ENCODE results near the gene FHOD1. TPM values are rescaled to one million over a fixed set of nuclear protein-coding genes. Genes with fewer than 3 reads are reported as not detected.
A peak's percentile ranks its signal among the peaks of the same experiment; 100 is the strongest.

FHOD1 gene
- total and polyA plus RNA-seq, 4 donors = 5.4 to 34.3 (median 22.7) TPM

- no peaks in the 10 kb centered on the region for H3K27me3 ChIP-seq (ENCODE audit: control insufficient read depth, insufficient read depth, low read length)
- H3K4me1 ChIP-seq (ENCODE audit: control insufficient read depth, insufficient read depth, low read length) = peaks cover 2% of the 10 kb centered on the region
- peaks cover 54% of the 10 kb centered on the region for H3K36me3 ChIP-seq (ENCODE audit: control insufficient read depth, insufficient read depth, low read length)
- H3K4me3 ChIP-seq (ENCODE audit: low read depth, low read length) = no peak overlapping the region
- WGBS (ENCODE audit: insufficient coverage) = 76% methylated on average over 11 of the region's 16 CpGs
- no peaks in the 10 kb centered on the region for H3K9me3 ChIP-seq (ENCODE audit: control insufficient read depth, insufficient read depth, low read length)
- H3K27ac ChIP-seq (ENCODE audit: low read depth, low read length) = no peak overlapping the region
- no peak for DNase-seq (ENCODE audit: low read depth in 4 of 6, low spot score in 6 of 6)
Observed at GRCh38 chr16:67237396-67238277, 9.6 kb downstream of the FHOD1 start.

- Histone ChIP-seq H3K4me1 (ENCODE audit: control insufficient read depth, insufficient read depth, low read length) (peaks cover 2% of the 10 kb centered on the region), H3K36me3 (ENCODE audit: control insufficient read depth, insufficient read depth, low read length) (peaks cover 62% of the 10 kb centered on the region), H3K9me3 (ENCODE audit: control insufficient read depth, insufficient read depth, low read length) (no peaks in the 10 kb centered on the region), H3K27ac (ENCODE audit: low read depth, low read length) (no peak overlapping the region), H3K4me3 (ENCODE audit: low read depth, low read length) (no peak overlapping the region), H3K27me3 (ENCODE audit: control insufficient read depth, insufficient read depth, low read length) (no peaks in the 10 kb centered on the region)
- 65% methylated on average over 42 of the region's 50 CpGs for WGBS (ENCODE audit: insufficient coverage)
- peak in 2 of 6 donors; percentile 26 to 63 for DNase-seq (ENCODE audit: low read depth in 4 of 6, low spot score in 6 of 6)
Observed at GRCh38 chr16:67236563-67237395, 10.5 kb downstream of the FHOD1 start.

- Histone ChIP-seq H3K4me3 (ENCODE audit: low read depth, low read length) (no peak overlapping the region), H3K27ac (ENCODE audit: low read depth, low read length) (no peak overlapping the region), H3K27me3 (ENCODE audit: control insufficient read depth, insufficient read depth, low read length) (no peaks in the 10 kb centered on the region), H3K36me3 (ENCODE audit: control insufficient read depth, insufficient read depth, low read length) (peaks cover 69% of the 10 kb centered on the region), H3K9me3 (ENCODE audit: control insufficient read depth, insufficient read depth, low read length) (no peaks in the 10 kb centered on the region), H3K4me1 (ENCODE audit: control insufficient read depth, insufficient read depth, low read length) (no peaks in the 10 kb centered on the region)
- DNase-seq (ENCODE audit: low read depth in 4 of 6, low spot score in 6 of 6) = no peak
- WGBS (ENCODE audit: insufficient coverage) = 76% methylated on average over 17 of the region's 17 CpGs
Observed at GRCh38 chr16:67235816-67236562, 11.3 kb downstream of the FHOD1 start.

- Histone ChIP-seq H3K27me3 (ENCODE audit: control insufficient read depth, insufficient read depth, low read length) (no peaks in the 10 kb centered on the region), H3K4me3 (ENCODE audit: low read depth, low read length) (no peak overlapping the region), H3K27ac (ENCODE audit: low read depth, low read length) (no peak overlapping the region), H3K4me1 (ENCODE audit: control insufficient read depth, insufficient read depth, low read length) (no peaks in the 10 kb centered on the region), H3K36me3 (ENCODE audit: control insufficient read depth, insufficient read depth, low read length) (peaks cover 85% of the 10 kb centered on the region), H3K9me3 (ENCODE audit: control insufficient read depth, insufficient read depth, low read length) (no peaks in the 10 kb centered on the region)
- no peak for DNase-seq (ENCODE audit: low read depth in 4 of 6, low spot score in 6 of 6)
- WGBS (ENCODE audit: insufficient coverage) = 93% methylated on average over 9 of the region's 10 CpGs
Observed at GRCh38 chr16:67234180-67234597, 13.1 kb downstream of the FHOD1 start.

GRCh38 chr16:67233596-67233995 lies 13.7 kb downstream of the FHOD1 start:
- 89% methylated on average over 4 of the region's 7 CpGs for WGBS (ENCODE audit: insufficient coverage)
- Histone ChIP-seq H3K9me3 (ENCODE audit: control insufficient read depth, insufficient read depth, low read length) (no peaks in the 10 kb centered on the region), H3K36me3 (ENCODE audit: control insufficient read depth, insufficient read depth, low read length) (peaks cover 85% of the 10 kb centered on the region), H3K4me1 (ENCODE audit: control insufficient read depth, insufficient read depth, low read length) (no peaks in the 10 kb centered on the region), H3K4me3 (ENCODE audit: low read depth, low read length) (no peak overlapping the region), H3K27ac (ENCODE audit: low read depth, low read length) (no peak overlapping the region), H3K27me3 (ENCODE audit: control insufficient read depth, insufficient read depth, low read length) (no peaks in the 10 kb centered on the region)
- DNase-seq (ENCODE audit: low read depth in 4 of 6, low spot score in 6 of 6) = peak in 1 of 6 donors; percentile 22

GRCh38 chr16:67230809-67231660 lies 16.2 kb downstream of the FHOD1 start:
- H3K36me3 ChIP-seq (ENCODE audit: control insufficient read depth, insufficient read depth, low read length) = peaks cover 68% of the 10 kb centered on the region
- H3K27ac ChIP-seq (ENCODE audit: low read depth, low read length) = no peak overlapping the region
- no peaks in the 10 kb centered on the region for H3K27me3 ChIP-seq (ENCODE audit: control insufficient read depth, insufficient read depth, low read length)
- H3K4me3 ChIP-seq (ENCODE audit: low read depth, low read length) = no peak overlapping the region
- no peaks in the 10 kb centered on the region for H3K9me3 ChIP-seq (ENCODE audit: control insufficient read depth, insufficient read depth, low read length)
- WGBS (ENCODE audit: insufficient coverage) = 93% methylated on average over 11 of the region's 12 CpGs
- peaks cover 19% of the 10 kb centered on the region for H3K4me1 ChIP-seq (ENCODE audit: control insufficient read depth, insufficient read depth, low read length)
- DNase-seq (ENCODE audit: low read depth in 4 of 6, low spot score in 6 of 6) = no peak

GRCh38 chr16:67229906-67230808 lies 17.1 kb downstream of the FHOD1 start:
- DNase-seq (ENCODE audit: low read depth in 4 of 6, low spot score in 6 of 6) = no peak
- no peak overlapping the region for H3K27ac ChIP-seq (ENCODE audit: low read depth, low read length)
- no peaks in the 10 kb centered on the region for H3K27me3 ChIP-seq (ENCODE audit: control insufficient read depth, insufficient read depth, low read length)
- no peaks in the 10 kb centered on the region for H3K9me3 ChIP-seq (ENCODE audit: control insufficient read depth, insufficient read depth, low read length)
- WGBS (ENCODE audit: insufficient coverage) = 97% methylated on average over 31 of the region's 32 CpGs
- no peak overlapping the region for H3K4me3 ChIP-seq (ENCODE audit: low read depth, low read length)
- peaks cover 28% of the 10 kb centered on the region for H3K4me1 ChIP-seq (ENCODE audit: control insufficient read depth, insufficient read depth, low read length)
- H3K36me3 ChIP-seq (ENCODE audit: control insufficient read depth, insufficient read depth, low read length) = peaks cover 61% of the 10 kb centered on the region

- H3K27ac ChIP-seq (ENCODE audit: low read depth, low read length) = no peak overlapping the region
- WGBS (ENCODE audit: insufficient coverage) = 94% methylated on average over 8 of the region's 9 CpGs
- DNase-seq (ENCODE audit: low read depth in 4 of 6, low spot score in 6 of 6) = no peak
Observed at GRCh38 chr16:67228905-67229304, 18.4 kb downstream of the FHOD1 start.

More at GRCh38 chr16:67228905-67229304, 18.4 kb downstream of the FHOD1 start:
- H3K36me3 ChIP-seq (ENCODE audit: control insufficient read depth, insufficient read depth, low read length) = peaks cover 54% of the 10 kb centered on the region
- peaks cover 28% of the 10 kb centered on the region for H3K4me1 ChIP-seq (ENCODE audit: control insufficient read depth, insufficient read depth, low read length)
- no peak overlapping the region for H3K4me3 ChIP-seq (ENCODE audit: low read depth, low read length)
- no peaks in the 10 kb centered on the region for H3K27me3 ChIP-seq (ENCODE audit: control insufficient read depth, insufficient read depth, low read length)
- H3K9me3 ChIP-seq (ENCODE audit: control insufficient read depth, insufficient read depth, low read length) = no peaks in the 10 kb centered on the region
